Tibial artery (tissue), 4 donors: Measurements from ENCODE around the gene PPARG.

Experiments used
- DNase-seq, 2 donors: peaks; one replicate each; pipeline ENCODE4 v3.0.0-alpha.2; 2019
- H3K27ac ChIP-seq, 2 donors: fragments of 200-600 bp; sonication (generic) in 1 of 2; 1 replicate in 1 of 2; 2 replicates in 1 of 2; pipeline ENCODE4 v1.5.1; 2018 to 2019; ENCODE audit warnings: mild to moderate bottlenecking in 1 of 2
- H3K27me3 ChIP-seq, 2 donors: fragments of 200-600 bp; sonication (generic) in 1 of 2; one replicate each; pipeline versions ENCODE4 v1.5.1 to v1.6.0; 2016 to 2019
- H3K36me3 ChIP-seq, 3 donors: fragments of 200-600 bp; sonication (generic) in 2 of 3; one replicate each; pipeline ENCODE4 v1.5.1; 2016 to 2019; ENCODE audit warnings: mild to moderate bottlenecking in 2 of 3
- H3K4me1 ChIP-seq, 4 donors: fragments of 200-600 bp; sonication (generic) in 2 of 4; 1 replicate in 3 of 4; 2 replicates in 1 of 4; pipeline ENCODE4 v1.5.1; 2016 to 2019
- H3K4me3 ChIP-seq, 2 donors: fragments of 200-600 bp; sonication (generic) in 1 of 2; 1 replicate in 1 of 2; 2 replicates in 1 of 2; pipeline ENCODE4 v1.5.1; 2018 to 2019; ENCODE audit warnings: mild to moderate bottlenecking in 2 of 2
- H3K9me3 ChIP-seq, 3 donors: fragments of 200-600 bp; sonication (generic) in 1 of 3; one replicate each; pipeline ENCODE4 v1.5.1; 2016 to 2019
- intact Hi-C: fragments of 100-400 bp; cut with DNase I; formaldehyde crosslinking; loops from one replicate; pipeline ENCODE4 v1.15.0; 2023; ENCODE audit warnings: low total_unique reads
- TF ChIP-seq, protein P1 (sequence below), 2 experiments: fragments of 200-600 bp in 1 of 2; fragments of 450-650 bp in 1 of 2; IDR thresholded peaks; one replicate each; pipeline ENCODE4 v1.5.1; 2017 to 2019; ENCODE audit warnings: antibody characterized with exemption in 2 of 2, mild to moderate bottlenecking in 1 of 2, moderate library complexity in 1 of 2

Gene PPARG

GRCh38 chr3:12287727-12288181 is 1.1 kb upstream of the PPARG start:
- H3K27ac ChIP-seq: peak overlapping the region; percentile 41 to 49
- intact Hi-C loops: no loop called here
- TF ChIP-seq, protein P1, sequence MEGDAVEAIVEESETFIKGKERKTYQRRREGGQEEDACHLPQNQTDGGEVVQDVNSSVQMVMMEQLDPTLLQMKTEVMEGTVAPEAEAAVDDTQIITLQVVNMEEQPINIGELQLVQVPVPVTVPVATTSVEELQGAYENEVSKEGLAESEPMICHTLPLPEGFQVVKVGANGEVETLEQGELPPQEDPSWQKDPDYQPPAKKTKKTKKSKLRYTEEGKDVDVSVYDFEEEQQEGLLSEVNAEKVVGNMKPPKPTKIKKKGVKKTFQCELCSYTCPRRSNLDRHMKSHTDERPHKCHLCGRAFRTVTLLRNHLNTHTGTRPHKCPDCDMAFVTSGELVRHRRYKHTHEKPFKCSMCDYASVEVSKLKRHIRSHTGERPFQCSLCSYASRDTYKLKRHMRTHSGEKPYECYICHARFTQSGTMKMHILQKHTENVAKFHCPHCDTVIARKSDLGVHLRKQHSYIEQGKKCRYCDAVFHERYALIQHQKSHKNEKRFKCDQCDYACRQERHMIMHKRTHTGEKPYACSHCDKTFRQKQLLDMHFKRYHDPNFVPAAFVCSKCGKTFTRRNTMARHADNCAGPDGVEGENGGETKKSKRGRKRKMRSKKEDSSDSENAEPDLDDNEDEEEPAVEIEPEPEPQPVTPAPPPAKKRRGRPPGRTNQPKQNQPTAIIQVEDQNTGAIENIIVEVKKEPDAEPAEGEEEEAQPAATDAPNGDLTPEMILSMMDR (IDR thresholded peaks at IDR 0.05): no peak
- peak overlapping the region; percentile 54 to 59 for H3K4me3 ChIP-seq
- no peaks in the 10 kb centered on the region for H3K36me3 ChIP-seq
- H3K4me1 ChIP-seq: peaks cover 0 to 14% (median 12%) of the 10 kb centered on the region in 4 donors
- H3K9me3 ChIP-seq: peaks cover 0 to 4% (median 4%) of the 10 kb centered on the region in 3 donors
- peaks cover 0 to 35% of the 10 kb centered on the region in 2 donors for H3K27me3 ChIP-seq
- DNase-seq: peak in 1 of 2 donors; percentile 65

DNA sequence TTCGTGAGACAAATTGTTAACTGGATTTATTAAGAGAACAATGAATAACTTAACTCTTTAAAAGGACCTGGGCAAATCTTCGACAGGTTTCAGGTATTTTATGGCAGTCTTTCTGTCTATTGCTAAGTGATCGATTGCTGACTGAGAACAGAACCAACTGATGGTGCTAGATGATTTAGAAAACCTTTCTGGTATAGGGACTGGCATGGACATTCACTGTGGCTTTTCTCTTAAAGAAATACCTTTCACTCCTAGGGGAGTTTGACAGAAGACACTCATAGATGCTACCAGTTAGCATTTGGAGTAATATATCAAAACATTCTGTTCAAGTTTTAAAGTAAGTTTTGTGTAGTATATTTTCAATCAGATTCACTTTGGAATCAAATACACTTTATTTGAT is 654 bp downstream of the PPARG start:
- Histone ChIP-seq H3K36me3 (no peaks in the 10 kb centered on the region), H3K9me3 (peaks cover 0 to 4% (median 4%) of the 10 kb centered on the region in 3 donors), H3K4me3 (no peak overlapping the region), H3K4me1 (peaks cover 0 to 14% (median 12%) of the 10 kb centered on the region in 4 donors), H3K27me3 (peaks cover 0 to 35% of the 10 kb centered on the region in 2 donors), H3K27ac (no peak overlapping the region)
- intact Hi-C loops: no loop called here
- no peak for DNase-seq
- TF ChIP-seq, protein P1 (IDR thresholded peaks at IDR 0.05): no peak

- Histone ChIP-seq H3K36me3 (no peaks in the 10 kb centered on the region), H3K27ac (no peak overlapping the region), H3K4me3 (no peak overlapping the region), H3K27me3 (peaks cover 0 to 11% of the 10 kb centered on the region in 2 donors), H3K4me1 (peaks cover 0 to 10% (median 9%) of the 10 kb centered on the region in 4 donors), H3K9me3 (no peaks in the 10 kb centered on the region)
- TF ChIP-seq, protein P1 (IDR thresholded peaks at IDR 0.05): no peak
- DNase-seq: no peak
- intact Hi-C loops: no loop called here
Observed at GRCh38 chr3:12292770-12293169, 3.9 kb downstream of the PPARG start.

DNA sequence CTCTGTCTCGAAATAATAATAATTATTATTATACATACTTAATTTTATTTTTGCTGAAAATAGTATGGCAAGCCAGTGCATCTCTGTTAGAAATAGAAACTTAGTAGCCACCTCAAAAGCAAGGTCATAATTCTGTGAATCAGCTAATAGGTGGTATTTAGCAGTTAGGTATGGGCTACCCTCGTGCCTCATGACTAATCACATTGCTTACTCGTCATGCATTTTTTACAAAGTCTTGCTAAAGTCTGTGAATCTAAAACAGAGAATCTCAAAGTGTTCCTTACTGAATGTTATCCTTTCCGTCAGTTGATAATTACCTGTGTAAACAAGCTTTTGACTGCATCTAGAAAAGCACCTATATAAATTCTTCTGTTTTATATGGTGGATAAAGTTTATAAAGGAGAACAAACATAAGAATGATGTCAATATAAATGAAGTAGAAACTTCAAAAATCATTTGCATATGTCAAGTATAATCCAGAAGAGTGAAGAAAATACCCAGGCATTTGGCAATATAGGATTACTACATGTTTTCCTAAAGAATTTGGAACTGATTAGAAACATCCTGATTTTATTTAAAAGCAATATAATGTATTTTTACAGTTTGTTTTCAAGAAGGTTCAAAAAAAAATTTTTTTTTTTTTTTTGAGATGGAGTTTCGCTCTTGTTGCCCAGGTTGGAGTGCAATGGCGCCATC is 6.2 kb downstream of the PPARG start:
- Histone ChIP-seq H3K4me3 (no peak overlapping the region), H3K36me3 (no peaks in the 10 kb centered on the region), H3K27ac (no peak overlapping the region), H3K27me3 (no peaks in the 10 kb centered on the region), H3K4me1 (no peaks in the 10 kb centered on the region), H3K9me3 (no peaks in the 10 kb centered on the region)
- no peak for DNase-seq
- intact Hi-C loops: no loop called here
- TF ChIP-seq, protein P1 (IDR thresholded peaks at IDR 0.05): no peak

DNA sequence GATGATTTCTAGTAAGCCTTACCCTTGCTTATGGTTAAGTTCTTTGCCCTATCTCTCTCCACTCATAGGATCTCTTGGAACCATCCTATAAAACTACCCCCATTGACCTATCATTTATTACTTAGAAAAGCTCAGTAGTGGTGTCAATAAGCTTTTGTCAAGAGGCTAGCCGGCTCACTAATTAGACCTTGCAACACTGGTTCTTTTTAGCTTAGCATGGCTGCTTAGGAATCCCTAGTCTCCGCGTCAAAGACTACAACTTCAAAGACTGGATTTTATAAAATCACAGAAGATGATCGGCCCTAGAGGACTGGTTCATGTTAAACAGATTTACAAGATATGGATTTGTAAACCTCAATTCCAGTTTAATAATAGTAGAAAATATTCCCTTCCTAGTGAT is 7.6 kb downstream of the PPARG start:
- Histone ChIP-seq H3K36me3 (no peaks in the 10 kb centered on the region), H3K27me3 (no peaks in the 10 kb centered on the region), H3K9me3 (no peaks in the 10 kb centered on the region), H3K4me1 (no peaks in the 10 kb centered on the region), H3K27ac (no peak overlapping the region), H3K4me3 (no peak overlapping the region)
- no peak for DNase-seq
- TF ChIP-seq, protein P1 (IDR thresholded peaks at IDR 0.05): no peak
- intact Hi-C loops: no loop called here
